Frontal cortex (tissue), 4 donors: Measurements from ENCODE around the gene FLNA. TPM values are rescaled to one million over a fixed set of nuclear protein-coding genes. Genes with fewer than 3 reads are reported as not detected.
"Not testable (repeated sequence)": the region's sequence is repeated elsewhere in the genome, so short reads cannot be mapped to it uniquely, and the experiment has no call there.

ENCODE experiments used
- DNase-seq, 2 donors: peaks; one replicate each; pipeline ENCODE4 v3.0.0; 2012; ENCODE audit warnings: low spot score in 2 of 2
- FAIRE-seq: peaks from 2 replicates; lab custom pipeline; 2012; peaks lifted over from hg19 to GRCh38; lab: Jason Lieb, UNC
- total RNA-seq: library from RNA; depleted of rRNA; stranded (reverse); fragments of >200 nt; gene quantifications from one replicate; pipeline ENCODE4 v1.2.3, GENCODE V29; 2014
- donor health status: control.
- donor health status: control.
- donor health status: control.

Gene FLNA
- total RNA-seq, 1 donor from 2014 or later: 66.9 TPM

DNA sequence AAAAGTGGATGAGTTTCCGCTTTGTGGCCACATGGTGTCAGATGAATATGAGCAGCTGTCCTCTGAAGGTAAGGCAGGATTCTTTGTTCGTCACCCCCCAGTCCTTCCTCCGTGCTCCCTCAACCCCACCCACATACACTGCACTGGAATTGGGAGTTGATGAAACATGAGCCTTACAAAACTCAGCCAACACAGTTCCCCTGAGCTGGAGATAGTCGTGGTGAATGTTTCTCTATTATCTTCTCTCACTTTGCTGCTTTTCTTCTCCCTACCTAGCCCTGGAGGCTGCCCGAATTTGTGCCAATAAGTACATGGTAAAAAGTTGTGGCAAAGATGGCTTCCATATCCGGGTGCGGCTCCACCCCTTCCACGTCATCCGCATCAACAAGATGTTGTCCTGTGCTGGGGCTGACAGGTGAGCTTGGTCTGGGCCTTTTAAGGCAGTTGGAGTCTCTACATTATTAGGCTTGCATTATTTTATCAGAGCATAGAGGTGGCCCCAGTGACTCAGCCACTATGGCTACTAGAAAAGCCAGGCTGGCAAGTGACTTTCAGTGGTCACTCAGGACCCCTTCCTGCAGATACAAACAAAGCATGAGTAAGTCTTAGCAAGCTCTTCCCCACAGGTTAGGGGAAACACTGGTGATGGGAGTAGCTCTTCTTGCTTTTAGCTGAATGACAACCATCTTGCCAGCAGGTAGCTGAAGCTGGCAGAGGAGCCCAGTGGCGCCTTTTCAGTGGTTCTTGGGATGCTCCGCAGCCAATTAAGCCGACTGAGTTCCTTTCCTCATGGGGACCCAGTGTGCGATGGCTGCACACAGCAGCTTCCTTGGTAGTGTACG is 25.3 kb upstream of the FLNA start:
- DNase-seq (no peak), FAIRE-seq (no peak)

DNA sequence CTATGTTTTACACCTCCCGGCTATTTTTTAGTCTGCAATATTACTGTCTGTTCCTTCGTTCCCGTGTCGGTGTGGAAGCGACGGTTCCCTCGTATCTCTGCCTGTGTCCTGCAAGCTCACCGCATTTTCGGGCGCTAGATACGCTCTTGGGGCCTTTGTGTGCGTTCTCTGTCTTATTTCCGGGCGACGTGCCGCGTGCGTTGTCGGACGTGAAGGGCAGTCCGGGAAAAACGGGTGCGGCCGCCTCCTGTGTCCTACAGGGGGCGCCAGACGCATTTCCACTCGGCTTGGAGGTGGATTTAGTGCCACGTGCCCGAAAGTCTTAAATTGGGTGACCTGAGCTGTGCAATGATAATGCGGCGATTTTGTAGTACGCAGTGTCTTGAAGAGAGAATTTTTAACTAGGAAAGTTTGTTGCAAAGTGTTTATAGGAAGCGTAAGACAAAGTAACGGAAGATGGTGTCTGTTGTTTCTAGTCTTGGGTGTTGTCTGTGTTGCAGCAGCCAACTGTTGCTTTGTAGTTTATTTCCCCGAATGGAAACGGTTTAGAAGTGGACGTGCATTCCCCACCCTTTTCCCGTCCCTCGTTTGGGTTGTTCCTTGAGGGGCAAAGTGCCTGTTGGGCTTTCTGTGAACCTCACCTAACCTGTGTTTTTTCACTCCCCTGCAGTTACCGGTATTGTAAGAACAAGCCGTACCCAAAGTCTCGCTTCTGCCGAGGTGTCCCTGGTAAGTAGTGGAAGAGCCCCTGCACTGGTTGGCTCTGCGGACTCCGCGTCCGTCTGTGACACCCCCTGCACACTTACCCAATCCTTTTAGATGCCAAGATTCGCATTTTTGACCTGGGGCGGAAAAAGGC is 24.5 kb upstream of the FLNA start:
- DNase-seq: peak; percentile 60 to 61
- FAIRE-seq: no peak

DNA sequence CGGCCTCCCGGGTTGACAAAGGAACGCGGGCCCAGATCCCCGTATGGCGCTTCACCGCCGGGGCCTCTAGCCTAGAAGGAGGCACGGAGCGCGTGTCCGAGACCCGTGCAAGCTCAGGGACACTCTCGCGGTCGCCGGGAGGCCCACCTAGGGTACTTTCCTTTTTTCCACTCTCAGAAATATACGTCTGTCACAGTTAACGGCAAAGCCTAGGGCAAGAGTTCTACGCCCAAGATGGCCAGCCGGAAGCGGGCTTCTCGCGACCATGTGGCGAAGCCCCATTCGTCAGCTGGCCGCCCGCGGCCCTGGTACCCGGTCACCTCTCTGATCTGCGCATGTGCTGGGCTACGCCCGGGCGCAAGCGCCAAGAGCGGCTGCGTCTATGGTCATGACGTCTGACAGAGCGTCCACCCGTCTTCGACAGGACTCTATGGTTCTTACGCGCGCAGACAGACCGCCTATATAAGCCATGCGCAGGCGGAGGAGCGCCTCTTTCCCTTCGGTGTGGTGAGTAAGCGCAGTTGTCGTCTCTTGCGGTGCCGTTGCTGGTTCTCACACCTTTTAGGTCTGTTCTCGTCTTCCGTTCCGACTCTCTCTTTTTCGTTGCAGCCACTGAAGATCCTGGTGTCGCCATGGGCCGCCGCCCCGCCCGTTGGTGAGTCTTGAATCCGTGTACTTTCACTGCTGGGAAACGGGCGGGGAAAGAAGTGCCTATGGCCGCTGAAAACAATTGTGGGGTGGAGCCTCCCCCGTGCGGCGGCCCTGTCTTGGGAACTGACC is 23.6 kb upstream of the FLNA start, which contains the start of gene RPL10:
RPL10 (plus strand) TSS at position 490 of the 780 bp plus-strand sequence; CDS start at position 633, 143 bp downstream.
- DNase-seq (peak; percentile 87 to 88), FAIRE-seq (no peak)

DNA sequence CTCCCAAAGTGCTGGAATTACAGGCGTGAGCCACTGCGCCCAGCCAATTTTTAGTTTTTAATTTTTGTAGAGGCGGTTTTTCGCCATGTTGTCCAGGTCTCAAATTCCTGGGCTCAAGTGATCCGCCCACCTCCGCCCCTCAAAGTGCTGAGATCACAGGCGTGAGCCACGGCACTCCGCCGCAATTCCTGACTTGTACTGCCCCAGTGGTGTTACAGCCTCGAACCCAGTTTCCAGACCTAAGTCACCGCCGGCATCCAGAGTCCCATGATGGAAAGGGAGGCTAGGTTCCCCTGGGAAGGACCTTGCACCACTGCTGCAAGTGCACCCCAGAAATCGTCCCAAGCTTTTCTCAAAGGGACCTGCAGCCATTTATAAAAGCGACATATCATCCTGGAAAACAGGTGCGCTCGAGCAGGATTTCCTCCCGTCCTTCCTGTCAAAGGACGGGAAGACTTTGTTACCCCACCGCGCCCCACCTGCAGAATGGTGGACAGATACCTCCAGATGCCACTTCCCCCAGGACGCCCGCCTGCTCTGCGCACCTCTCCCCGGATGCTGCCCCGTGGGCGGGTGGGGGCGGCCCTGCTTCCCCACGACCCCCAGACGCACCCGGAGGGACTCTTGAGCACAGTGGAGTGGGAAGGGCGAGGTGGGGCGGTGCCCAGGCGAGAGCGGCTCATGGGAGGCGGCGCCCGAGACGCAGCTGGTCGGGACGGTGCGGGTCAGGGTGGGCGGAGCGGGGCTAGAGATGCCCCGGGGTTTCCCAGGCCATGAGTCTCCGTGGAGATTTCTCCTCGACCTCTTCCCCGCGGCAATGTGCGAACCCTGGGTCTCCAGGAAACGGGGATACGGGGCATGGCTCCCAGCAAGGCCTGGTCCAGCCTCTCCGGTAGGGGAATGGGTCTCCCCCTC is 22.8 kb upstream of the FLNA start:
- FAIRE-seq (no peak), DNase-seq (peak in 1 of 2 donors; percentile 53)

DNA sequence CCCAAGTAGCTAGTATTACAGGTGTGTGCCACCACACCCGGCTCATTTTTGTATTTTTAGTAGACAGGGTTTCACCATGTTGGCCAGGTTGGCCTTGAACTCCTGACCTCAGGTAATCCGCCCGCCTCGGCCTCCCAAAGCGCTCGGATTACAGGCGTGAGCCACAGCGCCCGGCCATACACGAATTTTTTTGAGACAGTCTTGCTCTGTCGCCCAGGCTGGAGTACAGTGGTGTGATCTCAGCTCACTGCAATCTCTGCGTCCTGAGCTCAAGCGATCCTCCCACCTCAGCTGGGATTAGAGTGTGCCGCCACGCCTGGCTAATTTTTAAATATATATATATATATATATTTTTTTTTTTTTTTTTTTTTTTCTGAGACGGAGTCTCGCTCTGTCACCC is 21.9 kb upstream of the FLNA start:
- not testable (repeated sequence) for FAIRE-seq, DNase-seq

DNA sequence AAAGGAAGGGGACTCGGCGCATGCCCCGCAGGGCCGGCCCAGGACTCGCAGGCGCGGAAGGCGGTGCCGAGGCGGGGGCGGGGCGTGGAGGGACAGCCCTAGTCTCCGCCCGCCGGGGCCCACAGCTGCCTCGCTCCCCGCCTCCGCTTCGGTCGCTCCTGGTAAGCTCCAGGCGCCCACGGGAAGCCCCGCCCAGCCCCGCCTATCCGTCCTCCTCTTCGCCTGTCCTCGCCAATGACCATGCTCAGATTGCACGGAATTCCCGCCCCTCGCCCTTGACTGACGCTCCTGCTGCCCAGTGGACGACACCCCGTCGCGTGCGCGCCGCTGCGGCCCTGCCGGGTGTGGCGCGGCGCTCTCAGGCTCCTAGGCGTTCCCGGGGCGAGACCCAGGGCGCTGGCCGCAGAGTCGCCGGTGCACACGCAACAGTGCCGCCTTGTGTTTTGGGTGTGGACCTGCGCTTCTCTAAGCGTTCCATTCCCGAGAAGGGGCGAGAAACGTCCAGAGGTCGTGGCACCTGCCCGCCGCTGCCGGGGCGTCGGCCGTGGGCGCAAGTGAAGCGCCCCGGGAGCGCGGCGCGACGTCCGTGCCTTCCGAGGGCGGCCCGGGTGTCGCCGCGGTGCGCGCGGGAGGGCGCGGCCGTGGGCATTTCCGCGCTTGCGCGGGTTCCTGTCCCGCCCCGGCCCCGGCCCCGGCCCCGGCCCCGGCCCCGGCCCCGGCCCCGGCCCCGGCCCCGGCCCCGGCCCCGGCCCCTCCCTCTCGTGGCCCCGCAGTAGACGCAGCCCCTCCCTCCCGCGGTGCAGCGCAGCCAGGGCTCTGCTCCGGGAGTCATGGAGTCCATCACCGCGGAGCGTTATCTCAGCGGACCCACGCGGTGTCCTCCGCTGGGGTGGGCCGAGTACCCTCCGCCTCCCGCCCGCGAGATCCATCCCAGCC is 15.6 kb upstream of the FLNA start:
- not testable (repeated sequence) for DNase-seq, FAIRE-seq

DNA sequence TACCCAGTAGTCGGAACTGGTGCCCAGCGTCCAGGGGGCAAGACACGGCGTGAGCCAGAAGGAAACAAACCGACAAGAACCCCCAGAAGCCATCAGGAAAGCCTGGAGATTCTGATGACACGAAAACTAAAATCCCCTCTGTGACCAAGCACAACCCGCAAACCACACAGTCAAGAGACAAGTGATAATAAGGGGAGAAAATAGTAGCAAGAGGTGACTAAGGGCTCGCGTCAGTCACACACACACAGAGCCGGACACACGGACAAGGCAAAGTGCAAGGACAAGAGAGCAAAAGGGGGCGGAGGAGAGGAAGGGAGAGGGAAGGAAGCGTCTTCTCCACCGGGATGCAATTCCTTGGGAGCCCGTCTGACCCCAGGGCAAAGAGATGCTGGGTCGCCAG is 14.2 kb upstream of the FLNA start:
- DNase-seq, FAIRE-seq: not testable (repeated sequence)

DNA sequence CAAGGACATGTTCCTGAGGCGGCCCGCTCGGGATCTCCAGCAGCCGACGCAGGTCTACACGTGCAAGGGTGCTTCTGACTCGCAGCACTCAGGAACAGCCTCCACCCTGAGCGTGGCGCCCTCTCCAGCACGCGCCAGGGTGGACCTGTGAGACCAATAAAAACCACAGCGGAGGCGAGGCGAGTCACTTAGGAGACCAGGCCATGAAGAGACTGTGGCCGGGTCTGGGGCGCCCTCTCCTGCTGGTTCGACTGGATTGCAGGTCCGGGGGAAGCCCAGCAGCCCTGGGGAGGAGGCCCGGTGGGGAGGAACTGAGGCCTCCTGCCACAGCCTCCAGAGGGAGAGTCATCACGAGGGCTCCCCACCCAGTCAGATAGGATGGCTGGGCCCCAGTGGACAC is 13.7 kb upstream of the FLNA start:
- not testable (repeated sequence) for DNase-seq, FAIRE-seq

DNA sequence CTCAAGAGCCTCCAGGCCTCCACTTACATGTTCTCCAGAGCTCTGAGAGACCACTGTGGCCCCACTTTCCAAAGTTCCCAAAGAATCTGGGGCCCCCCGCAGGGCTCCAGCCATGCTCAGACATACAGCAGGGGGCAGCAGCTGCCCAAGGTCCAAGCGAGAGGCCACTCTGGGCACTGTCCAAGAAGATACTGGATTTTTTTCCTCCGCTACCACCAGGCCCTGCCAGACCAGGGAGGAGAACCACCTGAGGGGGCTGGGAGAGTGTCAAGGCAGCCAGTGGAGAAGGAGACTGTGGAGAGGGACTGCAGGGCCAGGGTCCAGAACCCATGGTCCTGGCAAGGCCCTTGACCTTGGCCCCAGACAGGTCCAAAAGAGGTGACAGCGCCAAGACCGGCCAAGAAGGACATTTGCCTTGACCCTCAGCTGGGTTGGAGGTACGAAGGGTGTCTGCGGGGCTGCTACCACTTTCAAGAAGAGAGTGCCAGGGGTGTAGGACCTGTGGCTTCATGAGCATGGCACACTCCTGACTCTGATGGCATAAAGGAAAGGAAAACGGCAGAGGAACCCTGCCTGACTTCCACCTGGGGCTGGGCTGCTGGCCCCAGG is 10.0 kb upstream of the FLNA start:
- DNase-seq (no peak), FAIRE-seq (no peak)

DNA sequence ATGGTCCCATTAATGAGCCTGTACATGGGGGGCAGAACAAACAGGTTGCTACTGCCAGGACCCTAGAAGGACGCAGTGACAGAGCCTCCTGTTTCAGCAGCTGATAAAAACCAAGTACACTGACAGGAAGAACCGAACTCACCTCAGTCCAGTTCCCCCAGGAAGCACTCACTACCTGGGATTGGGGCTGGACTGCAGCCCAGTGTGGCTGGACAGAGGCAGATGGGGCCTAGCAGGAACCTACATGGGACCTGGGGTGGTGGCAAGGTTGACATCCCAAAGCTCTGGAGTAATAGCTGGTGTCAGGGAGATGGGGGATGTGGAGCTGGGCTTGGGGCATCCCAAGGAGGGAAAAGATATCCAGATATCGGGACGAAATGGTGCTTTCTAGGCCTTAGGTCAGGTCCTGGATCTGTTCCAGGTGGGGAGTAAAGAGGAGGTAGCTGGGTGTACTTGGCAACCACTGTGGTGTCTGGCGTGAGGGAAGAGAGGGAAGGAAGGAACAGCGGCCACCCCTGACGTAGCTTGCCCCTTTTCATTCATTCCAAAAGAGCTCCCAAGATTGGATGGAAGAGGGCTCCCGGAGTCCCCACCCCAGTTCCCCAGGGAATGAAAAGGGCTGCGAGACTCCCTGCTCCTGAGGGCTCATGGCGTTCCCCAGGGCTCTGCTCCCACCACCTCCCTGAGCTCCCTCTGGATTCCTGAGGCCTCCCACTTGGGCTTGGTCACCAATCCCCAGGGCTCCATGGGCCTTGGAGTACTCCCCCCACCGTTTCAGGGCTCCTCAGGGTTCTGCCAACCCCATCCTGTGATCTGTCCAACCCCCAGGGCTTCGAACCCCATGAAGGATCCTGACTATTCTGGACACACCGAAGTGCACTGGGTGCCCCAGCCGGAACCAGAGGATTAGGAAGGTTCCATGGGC is 9.2 kb upstream of the FLNA start:
- DNase-seq (no peak), FAIRE-seq (no peak)

DNA sequence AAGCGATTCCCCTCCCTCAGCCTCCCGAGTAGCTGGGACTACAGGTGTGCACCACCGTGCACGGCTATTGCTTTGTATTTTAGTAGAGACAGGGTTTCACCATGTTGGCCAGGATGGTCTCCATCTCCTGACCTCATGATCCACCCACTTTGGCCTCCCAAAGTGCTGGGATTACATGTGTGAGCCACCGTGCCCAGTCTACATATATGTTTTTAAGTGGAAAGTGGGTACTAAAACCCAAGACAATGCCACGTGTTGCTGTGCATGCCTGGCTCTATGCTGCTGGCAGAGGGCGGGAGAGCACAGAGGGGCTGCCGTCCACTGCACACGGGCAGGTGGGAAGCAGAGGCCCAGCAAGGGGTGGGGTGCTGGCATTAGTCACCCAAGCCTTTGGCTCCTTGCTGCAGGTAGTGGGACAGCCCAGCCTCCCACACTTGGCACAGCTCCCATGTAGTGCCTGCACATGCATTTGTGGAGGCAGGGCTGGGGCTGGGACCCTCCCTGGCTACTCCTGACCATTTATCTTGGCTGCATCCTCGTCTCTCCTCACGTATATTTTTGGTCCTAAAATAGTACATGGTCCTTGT is 8.1 kb upstream of the FLNA start:
- FAIRE-seq (no peak), DNase-seq (no peak)

DNA sequence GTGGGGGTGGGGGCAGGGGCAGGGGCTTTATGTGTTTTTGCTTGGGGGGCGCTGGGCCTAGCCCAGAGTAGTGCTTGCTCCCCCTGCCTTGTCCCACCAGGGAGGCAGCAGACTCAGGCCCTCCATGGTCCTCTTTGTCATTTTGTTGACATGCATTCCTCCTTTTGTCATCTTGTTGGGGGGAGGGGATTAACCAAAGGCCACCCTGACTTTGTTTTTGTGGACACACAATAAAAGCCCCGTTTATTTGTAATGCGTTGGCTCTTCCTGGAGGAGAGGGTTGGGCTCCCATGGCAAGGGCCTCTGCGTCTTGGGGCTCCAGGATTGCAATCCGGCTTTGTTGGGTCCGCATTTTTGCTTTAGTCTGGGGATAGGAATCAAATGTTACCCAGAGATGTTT is 6.8 kb upstream of the FLNA start:
- FAIRE-seq: no peak

DNA sequence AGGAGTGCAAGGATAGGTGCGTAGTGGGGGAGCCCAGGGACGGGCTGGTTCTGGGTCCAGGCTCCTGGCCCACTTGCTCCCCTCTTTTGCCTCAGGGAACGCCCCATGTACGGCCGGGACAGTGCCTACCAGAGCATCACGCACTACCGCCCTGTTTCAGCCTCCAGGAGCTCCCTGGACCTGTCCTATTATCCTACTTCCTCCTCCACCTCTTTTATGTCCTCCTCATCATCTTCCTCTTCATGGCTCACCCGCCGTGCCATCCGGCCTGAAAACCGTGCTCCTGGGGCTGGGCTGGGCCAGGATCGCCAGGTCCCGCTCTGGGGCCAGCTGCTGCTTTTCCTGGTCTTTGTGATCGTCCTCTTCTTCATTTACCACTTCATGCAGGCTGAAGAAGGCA is 6.4 kb upstream of the FLNA start:
- FAIRE-seq (no peak), DNase-seq (no peak)

More for the DNA sequence above, 6.8 kb upstream of the FLNA start:
- DNase-seq: no peak

DNA sequence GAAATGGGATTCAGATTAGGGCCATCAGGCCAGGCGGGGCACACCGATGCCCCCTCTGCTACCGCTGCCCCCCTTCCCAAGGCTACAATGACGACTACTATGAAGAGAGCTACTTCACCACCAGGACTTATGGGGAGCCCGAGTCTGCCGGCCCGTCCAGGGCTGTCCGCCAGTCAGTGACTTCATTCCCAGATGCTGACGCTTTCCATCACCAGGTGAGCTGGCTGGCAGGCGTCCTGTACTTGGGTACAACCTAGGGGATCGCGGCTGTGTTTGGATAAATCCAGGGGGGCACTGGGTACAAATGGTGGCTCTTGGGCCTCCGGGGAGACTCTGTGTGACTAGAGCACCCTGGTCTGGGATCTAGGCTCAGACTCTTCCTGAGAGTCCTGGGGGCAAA is 5.7 kb upstream of the FLNA start:
- DNase-seq (no peak), FAIRE-seq (no peak)

DNA sequence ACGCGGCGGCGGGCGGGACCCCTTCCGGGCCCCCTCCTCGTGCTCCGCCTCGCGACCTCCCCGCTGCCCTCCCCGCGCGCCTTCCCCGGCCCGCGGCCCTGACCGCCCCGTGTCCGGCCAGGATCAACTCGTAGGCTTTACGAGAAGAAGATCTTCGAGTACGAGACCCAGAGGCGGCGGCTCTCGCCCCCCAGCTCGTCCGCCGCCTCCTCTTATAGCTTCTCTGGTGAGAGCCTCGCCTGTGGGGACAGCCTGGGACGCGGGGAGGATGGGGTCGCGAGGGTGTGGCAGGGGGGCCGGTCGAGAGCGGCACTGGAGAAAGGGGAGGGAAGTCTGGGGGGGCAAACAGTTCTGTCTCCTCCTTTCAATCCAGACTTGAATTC is 5.1 kb upstream of the FLNA start:
- no peak for FAIRE-seq

More for the DNA sequence above, 5.1 kb upstream of the FLNA start:
- DNase-seq: no peak
